H1 (cell line): Measurements from ENCODE around the gene TRPV2. TPM values are rescaled to one million over a fixed set of nuclear protein-coding genes. Genes with fewer than 3 reads are reported as not detected.
A peak's percentile ranks its signal among the peaks of the same experiment; 100 is the strongest.

Experiments used
- CTCF ChIA-PET: fragments of 300-600 bp; sonication (Branson Sonifier 250); formaldehyde crosslinking; loops from one replicate; lab custom pipeline; 2021; ENCODE audit not compliant: partially characterized antibody; lab: Charles Lee
- POLR2A ChIA-PET: fragments of 300-600 bp; sonication (Branson Sonifier 250); formaldehyde crosslinking; loops from one replicate; lab custom pipeline; 2021; ENCODE audit warnings: inconsistent platforms; ENCODE audit not compliant: partially characterized antibody; lab: Charles Lee
- DNase-seq, 2 experiments: peaks; one replicate each; pipeline versions ENCODE4 v3.0.0 to v3.0.0-alpha.2; 2010 to 2022; ENCODE audit warnings: low spot score in 2 of 2, low read depth in 1 of 2, mixed read lengths in 1 of 2
- FAIRE-seq: peaks from 2 replicates; lab custom pipeline; 2011; peaks lifted over from hg19 to GRCh38; lab: Jason Lieb, UNC
- H2AFZ ChIP-seq: 2 replicates; pipeline ENCODE4 v1.8.1; 2012; ENCODE audit warnings: low read length, inconsistent platforms
- H2AK5ac ChIP-seq: 2 replicates; pipeline ENCODE4 v1.6.1; 2013; ENCODE audit warnings: low read depth, low read length
- H2BK120ac ChIP-seq: replicated peaks from 2 replicates; pipeline ENCODE3; 2013; ENCODE audit warnings: low read depth, low read length, inconsistent platforms
- H2BK12ac ChIP-seq: 2 replicates; pipeline ENCODE4 v1.6.1; 2013; ENCODE audit warnings: low read depth, low read length
- H2BK15ac ChIP-seq: 2 replicates; pipeline ENCODE4 v1.6.1; 2013; ENCODE audit warnings: low read length
- H2BK20ac ChIP-seq: 2 replicates; pipeline ENCODE4 v1.6.1; 2013; ENCODE audit warnings: low read length
- H2BK5ac ChIP-seq: 2 replicates; pipeline ENCODE4 v1.6.1; 2013; ENCODE audit warnings: low read depth, low read length
- H3K14ac ChIP-seq: 2 replicates; pipeline ENCODE4 v1.6.1; 2013; ENCODE audit warnings: inconsistent platforms; ENCODE audit not compliant: insufficient read length
- H3K18ac ChIP-seq: 2 replicates; pipeline ENCODE4 v1.6.1; 2013; ENCODE audit warnings: low read length; ENCODE audit errors: extremely low read depth
- H3K23ac ChIP-seq: 2 replicates; pipeline ENCODE4 v1.6.1; 2013; ENCODE audit warnings: inconsistent platforms; ENCODE audit not compliant: insufficient read length
- H3K23me2 ChIP-seq: 2 replicates; pipeline ENCODE4 v1.6.1; 2013; ENCODE audit warnings: low read depth, low read length
- H3K27ac ChIP-seq: 2 replicates; pipeline ENCODE4 v1.6.1; 2011; ENCODE audit warnings: low read depth, low read length, inconsistent platforms
- H3K27me3 ChIP-seq, 4 experiments: replicated peaks in 1 of 4; 1 replicate in 1 of 4; 2 replicates in 3 of 4; pipeline versions ENCODE4 v1.6.1 to v1.8.1; 2011 to 2013; ENCODE audit warnings: low read length in 3 of 4, mild to moderate bottlenecking in 3 of 4, inconsistent platforms in 2 of 4, mixed read lengths in 2 of 4, moderate library complexity in 1 of 4; ENCODE audit not compliant: control insufficient read depth in 3 of 4, insufficient read depth in 3 of 4; ENCODE audit errors: extremely low read depth in 1 of 4
- H3K36me3 ChIP-seq, 4 experiments: 2 replicates each; pipeline versions ENCODE4 v1.6.1 to v1.8.1; 2011 to 2013; ENCODE audit warnings: mild to moderate bottlenecking in 4 of 4, low read length in 3 of 4, moderate library complexity in 2 of 4, control low read depth in 1 of 4, inconsistent platforms in 1 of 4; ENCODE audit not compliant: insufficient read depth in 4 of 4, control insufficient read depth in 2 of 4
- H3K4ac ChIP-seq: replicated peaks from 2 replicates; pipeline ENCODE3; 2013; ENCODE audit warnings: low read length, low read depth, mixed read lengths, inconsistent platforms; ENCODE audit not compliant: insufficient read length
- H3K4me1 ChIP-seq, 4 experiments: replicated peaks in 1 of 4; 1 replicate in 1 of 4; 2 replicates in 3 of 4; pipeline versions ENCODE4 v1.6.1 to v1.8.1; 2011 to 2013; ENCODE audit warnings: low read length in 3 of 4, inconsistent platforms in 2 of 4, mixed read lengths in 1 of 4; ENCODE audit not compliant: insufficient read depth in 4 of 4, control insufficient read depth in 3 of 4
- H3K4me2 ChIP-seq, 2 experiments: 2 replicates each; pipeline versions ENCODE4 v1.6.1 to v1.8.1; 2011 to 2013; ENCODE audit warnings: low read depth in 2 of 2, low read length in 2 of 2, control low read depth in 1 of 2, inconsistent platforms in 1 of 2, mild to moderate bottlenecking in 1 of 2; ENCODE audit not compliant: insufficient read depth in 1 of 2
- H3K4me3 ChIP-seq, 4 experiments: fragments of 200-600, 300-600 bp in 1 of 4; sonication (generic), shearing (Covaris generic), sonication (Bioruptor Twin) in 1 of 4; 2 replicates each; pipeline versions ENCODE4 v1.5.1 to v1.8.1; 2011 to 2016; ENCODE audit warnings: low read length in 4 of 4, low read depth in 3 of 4, control low read depth in 2 of 4, inconsistent platforms in 2 of 4, mild to moderate bottlenecking in 2 of 4, mixed read lengths in 1 of 4, moderate library complexity in 1 of 4; ENCODE audit not compliant: insufficient read depth in 2 of 4; ENCODE audit errors: extremely low read depth in 1 of 4
- H3K56ac ChIP-seq: replicated peaks from 2 replicates; pipeline ENCODE3; 2013; ENCODE audit warnings: low read depth, mild to moderate bottlenecking, mixed read lengths, low read length, inconsistent platforms; ENCODE audit not compliant: insufficient read length
- H3K79me1 ChIP-seq: 2 replicates; pipeline ENCODE4 v1.6.1; 2013; ENCODE audit warnings: low read depth, low read length, control low read depth
- H3K79me2 ChIP-seq, 2 experiments: 2 replicates each; pipeline versions ENCODE4 v1.6.1 to v1.8.1; 2012 to 2013; ENCODE audit warnings: low read length in 2 of 2, mild to moderate bottlenecking in 2 of 2, inconsistent platforms in 1 of 2; ENCODE audit not compliant: insufficient read depth in 2 of 2, control insufficient read depth in 1 of 2
- H3K9ac ChIP-seq, 4 experiments: replicated peaks in 1 of 4; 1 replicate in 1 of 4; 2 replicates in 3 of 4; pipeline versions ENCODE4 v1.6.1 to v1.8.1; 2011 to 2013; ENCODE audit warnings: low read depth in 3 of 4, low read length in 3 of 4, control low read depth in 2 of 4, mild to moderate bottlenecking in 2 of 4, moderate library complexity in 2 of 4, inconsistent platforms in 1 of 4; ENCODE audit errors: extremely low read depth in 1 of 4
- H3K9me3 ChIP-seq, 2 experiments: 2 replicates each; pipeline versions ENCODE4 v1.6.1 to v1.8.1; 2012 to 2013; ENCODE audit warnings: mild to moderate bottlenecking in 2 of 2, moderate library complexity in 2 of 2, control low read depth in 1 of 2, inconsistent platforms in 1 of 2, low read depth in 1 of 2, low read length in 1 of 2, mixed read lengths in 1 of 2; ENCODE audit not compliant: insufficient read depth in 2 of 2
- H4K20me1 ChIP-seq, 2 experiments: replicated peaks in 1 of 2; 2 replicates each; pipeline versions ENCODE3 to v1.8.1; 2011 to 2013; ENCODE audit warnings: inconsistent platforms in 2 of 2, low read length in 2 of 2, mild to moderate bottlenecking in 1 of 2; ENCODE audit not compliant: insufficient read depth in 2 of 2, control insufficient read depth in 1 of 2
- H4K5ac ChIP-seq: 2 replicates; pipeline ENCODE4 v1.6.1; 2013; ENCODE audit warnings: low read length, low read depth, mixed read lengths, inconsistent platforms; ENCODE audit not compliant: insufficient read length
- H4K8ac ChIP-seq: 2 replicates; pipeline ENCODE4 v1.8.0; 2013; ENCODE audit warnings: mild to moderate bottlenecking, moderate library complexity, low read length, inconsistent platforms; ENCODE audit not compliant: insufficient read depth; ENCODE audit errors: extremely low read depth
- H4K91ac ChIP-seq: replicated peaks from 2 replicates; pipeline ENCODE3; 2013; ENCODE audit warnings: low read length, mixed read lengths, inconsistent platforms; ENCODE audit not compliant: insufficient read length
- ASH2L ChIP-seq: fragments of 200-600, 300-600 bp; sonication (generic); IDR thresholded peaks from one replicate; pipeline ENCODE4 v1.7.1; 2017; ENCODE audit warnings: low read length
- ATF3 ChIP-seq: IDR thresholded peaks from 2 replicates; pipeline ENCODE4 v1.6.1; 2011; ENCODE audit warnings: low read depth, mild to moderate bottlenecking, low read length; ENCODE audit not compliant: insufficient read depth
- BACH1 ChIP-seq: IDR thresholded peaks from 2 replicates; pipeline ENCODE4 v1.6.1; 2012; ENCODE audit warnings: low read length, improper control_type of control experiment
- POLR2AphosphoS5 ChIP-seq: IDR thresholded peaks from 2 replicates; pipeline ENCODE4 v1.6.1; 2011; ENCODE audit warnings: low read depth, low read length
- RNF2 ChIP-seq: fragments of 200-900, 300-1000 bp; sonication (generic); IDR thresholded peaks from 2 replicates; pipeline ENCODE4 v1.7.1; 2016; ENCODE audit warnings: borderline replicate concordance, low read depth, mild to moderate bottlenecking, antibody characterized with exemption, low read length; ENCODE audit not compliant: poor library complexity, severe bottlenecking; ENCODE audit errors: missing control alignments
- SAP30 ChIP-seq: fragments of 300-600 bp; sonication (generic); IDR thresholded peaks from 2 replicates; pipeline ENCODE4 v1.7.1; 2012; ENCODE audit warnings: low read length, moderate library complexity, mild to moderate bottlenecking, inconsistent platforms; ENCODE audit not compliant: insufficient read depth, insufficient replicate concordance
- SIN3A ChIP-seq, 2 experiments: IDR thresholded peaks in 1 of 2; conservative IDR thresholded peaks in 1 of 2; 2 replicates each; pipeline ENCODE4 v1.6.1; 2011 to 2012; ENCODE audit warnings: low read length in 2 of 2, improper control_type of control experiment in 1 of 2, low read depth in 1 of 2, mild to moderate bottlenecking in 1 of 2
- SIRT6 ChIP-seq: IDR thresholded peaks from one replicate; pipeline ENCODE4 v1.7.1; 2012; ENCODE audit warnings: low read length, inconsistent platforms
- TAF7 ChIP-seq: optimal IDR thresholded peaks from 2 replicates; pipeline ENCODE3; 2011; ENCODE audit warnings: low read depth, mild to moderate bottlenecking, inconsistent platforms, low read length, moderate library complexity, borderline replicate concordance
- USF2 ChIP-seq: IDR thresholded peaks from 2 replicates; pipeline ENCODE4 v1.6.1; 2011; ENCODE audit warnings: low read length, improper control_type of control experiment
- WGBS, 2 experiments: shearing (Covaris generic) in 1 of 2; methylation state at CpG; one replicate each; pipeline versions ENCODE4 v1.1.6 to v1.1.7; 2013 to 2015; ENCODE audit warnings: low lambda C conversion rate in 2 of 2, mixed read lengths in 2 of 2, inconsistent platforms in 1 of 2, low coverage in 1 of 2, missing lambda C conversion rate in 1 of 2; ENCODE audit not compliant: insufficient replicate concordance in 2 of 2, insufficient coverage in 1 of 2, insufficient read length in 1 of 2; ENCODE audit errors: extremely low coverage in 1 of 2, missing lambda C conversion rate in 1 of 2; 5-methylcytosine and 5-hydroxymethylcytosine counted together
- polyA plus RNA-seq, 7 experiments: library from polyadenylated mRNA; depleted of rRNA in 3 of 7; stranded (reverse) in 5 of 7; unstranded in 2 of 7; fragments of >200 nt in 5 of 7; fragments of 200-250 nt in 2 of 7; gene quantifications; 1 replicate in 5 of 7; 2 replicates in 1 of 7; 4 replicates in 1 of 7; pipeline versions ENCODE4 v1.2.1 to v1.2.3, GENCODE V29; 2011 to 2013; ENCODE audit warnings: missing spikeins in 2 of 7, mixed read lengths in 2 of 7
- total RNA-seq: library from RNA; stranded (reverse); fragmentation: NEBNext Ultra II Directional; extraction: Animal tissue kit (Norgen Biotek cat#: 25700); gene quantifications from 2 replicates; pipeline ENCODE4 v1.2.1, GENCODE V29; 2021

TRPV2 gene
- total and polyA plus RNA-seq, 2 of the 8 experiments (the other 6 are each of a cell fraction or from before 2014, with no cell fraction given), result 1.7 to 2.1 TPM

GRCh38 chr17:16439303-16439791 lies 24.0 kb downstream of the TRPV2 start:
- Histone ChIP-seq H3K23ac (no peak overlapping the region), H4K91ac (peak overlapping the region; percentile 31), H3K36me3 (peaks cover 18 to 50% (median 38%) of the 10 kb centered on the region in 4 experiments), H2BK5ac (peak overlapping the region; percentile 16; the same call in 1 of the 2 replicates), H2BK20ac (no peak overlapping the region), H3K18ac (peak overlapping the region; percentile 96), H3K79me2 (peaks cover 3 to 17% of the 10 kb centered on the region in 2 experiments; a peak in 2 of 4 replicates), H3K27me3 (no peaks in the 10 kb centered on the region), H3K9ac (peak overlapping the region; percentile 88 to 99 (median 89)), H2BK12ac (no peak overlapping the region), H3K9me3 (no peaks in the 10 kb centered on the region), H3K23me2 (peaks cover 14% of the 10 kb centered on the region), H3K4me3 (peak overlapping the region; percentile 93 to 98 (median 96)), H4K5ac (peak overlapping the region; percentile 85), H2AK5ac (no peak overlapping the region), H3K14ac (no peak overlapping the region), H3K4me2 (peak overlapping the region; percentile 92 to 93), H3K4ac (peak overlapping the region; percentile 61), H3K56ac (peak overlapping the region; percentile 55), H3K4me1 (peaks cover 4 to 23% (median 13%) of the 10 kb centered on the region in 4 experiments), H3K79me1 (peaks cover 4% of the 10 kb centered on the region; the same call in 1 of the 2 replicates), H2BK120ac (no peak overlapping the region), H2BK15ac (no peak overlapping the region), H4K8ac (peak overlapping the region; percentile 63; the same call in 1 of the 2 replicates), H2AFZ (no peak overlapping the region), H4K20me1 (peaks cover 0 to 22% of the 10 kb centered on the region in 2 experiments), H3K27ac (peak overlapping the region; percentile 80)
- FAIRE-seq, result no peak
- 2% methylated on average over 25 of the region's 25 CpGs; no CpG with 5 or more reads in 1 of the 2 experiments for WGBS, 2 experiments
- peak; percentile 57 for TF ChIP-seq SIRT6
- TF ChIP-seq SIN3A (conservative IDR thresholded peaks at IDR 0.05 in 1 of 2, IDR thresholded peaks at IDR 0.05 in 1 of 2; ENCODE audit: low read depth in 1 of 2, low read length in 2 of 2), result 0 out of 4 replicates have a peak, but pooled peaks have one; percentile 16 to 23
- TF ChIP-seq RNF2, result no peak
- peak; percentile 47 for TF ChIP-seq TAF7
- TF ChIP-seq BACH1, result no peak
- TF ChIP-seq ATF3, result no peak
- TF ChIP-seq POLR2AphosphoS5, result peak; percentile 65
- TF ChIP-seq ASH2L, result peak; percentile 14
- TF ChIP-seq SAP30, result peak; percentile 1
- no peak for TF ChIP-seq USF2
- POLR2A ChIA-PET, result interaction anchor here (0.6 to 9.3 kb wide), 32 partner anchors 12 to 135 kb away, joined by 3 to 204 read pairs (median 6); partner anchors contain the start of genes CENPV, LRRC75A, TRPV2 and UBB
- CTCF ChIA-PET, result interaction anchor here (0.6 to 36.9 kb wide), 6 partner anchors 13 to 1564 kb away, joined by 3 to 941 read pairs (median 6); no protein-coding TSS in a partner anchor
- no peak for DNase-seq
